IMR-90 (cell line): ENCODE measurements around the gene NT5DC3.

ENCODE experiments used
- CTCF ChIP-seq: conservative IDR thresholded peaks from 2 replicates; pipeline ENCODE4 v1.5.1; 2012; ENCODE audit warnings: mild to moderate bottlenecking, low read depth, low read length, improper control_type of control experiment
- FOS ChIP-seq: fragments of 150-350 bp; IDR thresholded peaks from 2 replicates; pipeline ENCODE4 v1.6.1; 2016; ENCODE audit warnings: low read depth, low read length
- POLR2A ChIP-seq: IDR thresholded peaks from 2 replicates; pipeline ENCODE4 v1.6.1; 2012; ENCODE audit warnings: mild to moderate bottlenecking, low read depth, low read length
- SMC3 ChIP-seq: fragments of 150-350 bp; IDR thresholded peaks from 2 replicates; pipeline ENCODE4 v1.6.1; 2016; ENCODE audit warnings: low read depth, mild to moderate bottlenecking, antibody characterized with exemption, low read length, moderate library complexity
- TF ChIP-seq, protein P1 (sequence below): fragments of 150-350 bp; IDR thresholded peaks from 2 replicates; pipeline ENCODE4 v1.6.1; 2016; ENCODE audit warnings: low read depth, mild to moderate bottlenecking, low read length, moderate library complexity, borderline replicate concordance

GRCh38 chr12:103813426-103813825 is 27.6 kb downstream of the NT5DC3 start:
- TF ChIP-seq FOS (no peak), POLR2A (no peak), SMC3 (no peak), CTCF (no peak)
- TF ChIP-seq, protein P1, sequence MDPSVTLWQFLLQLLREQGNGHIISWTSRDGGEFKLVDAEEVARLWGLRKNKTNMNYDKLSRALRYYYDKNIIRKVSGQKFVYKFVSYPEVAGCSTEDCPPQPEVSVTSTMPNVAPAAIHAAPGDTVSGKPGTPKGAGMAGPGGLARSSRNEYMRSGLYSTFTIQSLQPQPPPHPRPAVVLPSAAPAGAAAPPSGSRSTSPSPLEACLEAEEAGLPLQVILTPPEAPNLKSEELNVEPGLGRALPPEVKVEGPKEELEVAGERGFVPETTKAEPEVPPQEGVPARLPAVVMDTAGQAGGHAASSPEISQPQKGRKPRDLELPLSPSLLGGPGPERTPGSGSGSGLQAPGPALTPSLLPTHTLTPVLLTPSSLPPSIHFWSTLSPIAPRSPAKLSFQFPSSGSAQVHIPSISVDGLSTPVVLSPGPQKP, result no peak
